Measurements from ENCODE around the gene FOXF1.

The FOXF1 gene

GRCh38 chr16:86516623-86517003 is 6.3 kb downstream of the FOXF1 start:
- DNase-seq (ENCODE audit: low read depth in 2 of 2), result no peak

- no peak for DNase-seq (ENCODE audit: low read depth in 2 of 2)
Observed at GRCh38 chr16:86517033-86517432, 6.7 kb downstream of the FOXF1 start.

GRCh38 chr16:86517652-86518258 is 7.4 kb downstream of the FOXF1 start:
- DNase-seq (ENCODE audit: low read depth in 2 of 2), result no peak

- no peak for DNase-seq (ENCODE audit: low read depth in 2 of 2)
Observed at GRCh38 chr16:86519007-86519648, 8.8 kb downstream of the FOXF1 start.

- no peak for DNase-seq (ENCODE audit: low read depth in 2 of 2)
Observed at GRCh38 chr16:86519649-86520316, 9.5 kb downstream of the FOXF1 start.

GRCh38 chr16:86520317-86521210 is 10.2 kb downstream of the FOXF1 start:
- DNase-seq (ENCODE audit: low read depth in 2 of 2), result no peak

- DNase-seq (ENCODE audit: low read depth in 2 of 2), result no peak
Observed at GRCh38 chr16:86521236-86522197, 11.2 kb downstream of the FOXF1 start.

GRCh38 chr16:86522634-86523033 is 12.3 kb downstream of the FOXF1 start:
- DNase-seq (ENCODE audit: low read depth in 2 of 2), result no peak

GRCh38 chr16:86523166-86523740 is 12.9 kb downstream of the FOXF1 start:
- DNase-seq (ENCODE audit: low read depth in 2 of 2), result no peak

GRCh38 chr16:86524029-86524428 is 13.7 kb downstream of the FOXF1 start:
- DNase-seq (ENCODE audit: low read depth in 2 of 2), result no peak

- no peak for DNase-seq (ENCODE audit: low read depth in 2 of 2)
Observed at GRCh38 chr16:86525696-86526095, 15.4 kb downstream of the FOXF1 start.

GRCh38 chr16:86527366-86527765 is 17.0 kb downstream of the FOXF1 start:
- no peak for DNase-seq (ENCODE audit: low read depth in 2 of 2)

GRCh38 chr16:86528061-86528929 is 18.0 kb downstream of the FOXF1 start:
- DNase-seq (ENCODE audit: low read depth in 2 of 2), result no peak

- no peak for DNase-seq (ENCODE audit: low read depth in 2 of 2)
Observed at GRCh38 chr16:86529160-86529559, 18.8 kb downstream of the FOXF1 start.

GRCh38 chr16:86530251-86531190 is 20.2 kb downstream of the FOXF1 start:
- no peak for DNase-seq (ENCODE audit: low read depth in 2 of 2)

GRCh38 chr16:86531191-86531545 is 20.8 kb downstream of the FOXF1 start:
- DNase-seq (ENCODE audit: low read depth in 2 of 2), result no peak

GRCh38 chr16:86531641-86532525 is 21.6 kb downstream of the FOXF1 start:
- no peak for DNase-seq (ENCODE audit: low read depth in 2 of 2)

GRCh38 chr16:86532526-86532815 is 22.1 kb downstream of the FOXF1 start:
- DNase-seq (ENCODE audit: low read depth in 2 of 2), result no peak

Data from stimulated activated CD4-positive, alpha-beta T cell treated with anti-CD3 and anti-CD28 coated beads, Interleukin-15, amount 100 ng/mL, for 48 hours (primary cell).